H1 (cell line): ENCODE measurements around the gene PLPPR4. TPM values are rescaled to one million over a fixed set of nuclear protein-coding genes. Genes with fewer than 3 reads are reported as not detected.

Source experiments
- CTCF ChIA-PET: fragments of 300-600 bp; sonication (Branson Sonifier 250); formaldehyde crosslinking; loops from one replicate; lab custom pipeline; 2021; ENCODE audit not compliant: partially characterized antibody; lab: Charles Lee
- POLR2A ChIA-PET: fragments of 300-600 bp; sonication (Branson Sonifier 250); formaldehyde crosslinking; loops from one replicate; lab custom pipeline; 2021; ENCODE audit warnings: inconsistent platforms; ENCODE audit not compliant: partially characterized antibody; lab: Charles Lee
- DNase-seq, 2 experiments: peaks; one replicate each; pipeline versions ENCODE4 v3.0.0 to v3.0.0-alpha.2; 2010 to 2022; ENCODE audit warnings: low spot score in 2 of 2, low read depth in 1 of 2, mixed read lengths in 1 of 2
- FAIRE-seq: peaks from 2 replicates; lab custom pipeline; 2011; peaks lifted over from hg19 to GRCh38; lab: Jason Lieb, UNC
- H2AFZ ChIP-seq: 2 replicates; pipeline ENCODE4 v1.8.1; 2012; ENCODE audit warnings: low read length, inconsistent platforms
- H2AK5ac ChIP-seq: 2 replicates; pipeline ENCODE4 v1.6.1; 2013; ENCODE audit warnings: low read depth, low read length
- H2BK120ac ChIP-seq: replicated peaks from 2 replicates; pipeline ENCODE3; 2013; ENCODE audit warnings: low read depth, low read length, inconsistent platforms
- H2BK12ac ChIP-seq: 2 replicates; pipeline ENCODE4 v1.6.1; 2013; ENCODE audit warnings: low read depth, low read length
- H2BK15ac ChIP-seq: 2 replicates; pipeline ENCODE4 v1.6.1; 2013; ENCODE audit warnings: low read length
- H2BK20ac ChIP-seq: 2 replicates; pipeline ENCODE4 v1.6.1; 2013; ENCODE audit warnings: low read length
- H2BK5ac ChIP-seq: 2 replicates; pipeline ENCODE4 v1.6.1; 2013; ENCODE audit warnings: low read depth, low read length
- H3K14ac ChIP-seq: 2 replicates; pipeline ENCODE4 v1.6.1; 2013; ENCODE audit warnings: inconsistent platforms; ENCODE audit not compliant: insufficient read length
- H3K18ac ChIP-seq: 2 replicates; pipeline ENCODE4 v1.6.1; 2013; ENCODE audit warnings: low read length; ENCODE audit errors: extremely low read depth
- H3K23ac ChIP-seq: 2 replicates; pipeline ENCODE4 v1.6.1; 2013; ENCODE audit warnings: inconsistent platforms; ENCODE audit not compliant: insufficient read length
- H3K23me2 ChIP-seq: 2 replicates; pipeline ENCODE4 v1.6.1; 2013; ENCODE audit warnings: low read depth, low read length
- H3K27ac ChIP-seq: 2 replicates; pipeline ENCODE4 v1.6.1; 2011; ENCODE audit warnings: low read depth, low read length, inconsistent platforms
- H3K27me3 ChIP-seq, 4 experiments: replicated peaks in 1 of 4; 1 replicate in 1 of 4; 2 replicates in 3 of 4; pipeline versions ENCODE4 v1.6.1 to v1.8.1; 2011 to 2013; ENCODE audit warnings: low read length in 3 of 4, mild to moderate bottlenecking in 3 of 4, inconsistent platforms in 2 of 4, mixed read lengths in 2 of 4, moderate library complexity in 1 of 4; ENCODE audit not compliant: control insufficient read depth in 3 of 4, insufficient read depth in 3 of 4; ENCODE audit errors: extremely low read depth in 1 of 4
- H3K36me3 ChIP-seq, 4 experiments: 2 replicates each; pipeline versions ENCODE4 v1.6.1 to v1.8.1; 2011 to 2013; ENCODE audit warnings: mild to moderate bottlenecking in 4 of 4, low read length in 3 of 4, moderate library complexity in 2 of 4, control low read depth in 1 of 4, inconsistent platforms in 1 of 4; ENCODE audit not compliant: insufficient read depth in 4 of 4, control insufficient read depth in 2 of 4
- H3K4ac ChIP-seq: replicated peaks from 2 replicates; pipeline ENCODE3; 2013; ENCODE audit warnings: low read length, low read depth, mixed read lengths, inconsistent platforms; ENCODE audit not compliant: insufficient read length
- H3K4me1 ChIP-seq, 4 experiments: replicated peaks in 1 of 4; 1 replicate in 1 of 4; 2 replicates in 3 of 4; pipeline versions ENCODE4 v1.6.1 to v1.8.1; 2011 to 2013; ENCODE audit warnings: low read length in 3 of 4, inconsistent platforms in 2 of 4, mixed read lengths in 1 of 4; ENCODE audit not compliant: insufficient read depth in 4 of 4, control insufficient read depth in 3 of 4
- H3K4me2 ChIP-seq, 2 experiments: 2 replicates each; pipeline versions ENCODE4 v1.6.1 to v1.8.1; 2011 to 2013; ENCODE audit warnings: low read depth in 2 of 2, low read length in 2 of 2, control low read depth in 1 of 2, inconsistent platforms in 1 of 2, mild to moderate bottlenecking in 1 of 2; ENCODE audit not compliant: insufficient read depth in 1 of 2
- H3K4me3 ChIP-seq, 4 experiments: fragments of 200-600, 300-600 bp in 1 of 4; sonication (generic), shearing (Covaris generic), sonication (Bioruptor Twin) in 1 of 4; 2 replicates each; pipeline versions ENCODE4 v1.5.1 to v1.8.1; 2011 to 2016; ENCODE audit warnings: low read length in 4 of 4, low read depth in 3 of 4, control low read depth in 2 of 4, inconsistent platforms in 2 of 4, mild to moderate bottlenecking in 2 of 4, mixed read lengths in 1 of 4, moderate library complexity in 1 of 4; ENCODE audit not compliant: insufficient read depth in 2 of 4; ENCODE audit errors: extremely low read depth in 1 of 4
- H3K56ac ChIP-seq: replicated peaks from 2 replicates; pipeline ENCODE3; 2013; ENCODE audit warnings: low read depth, mild to moderate bottlenecking, mixed read lengths, low read length, inconsistent platforms; ENCODE audit not compliant: insufficient read length
- H3K79me1 ChIP-seq: 2 replicates; pipeline ENCODE4 v1.6.1; 2013; ENCODE audit warnings: low read depth, low read length, control low read depth
- H3K79me2 ChIP-seq, 2 experiments: 2 replicates each; pipeline versions ENCODE4 v1.6.1 to v1.8.1; 2012 to 2013; ENCODE audit warnings: low read length in 2 of 2, mild to moderate bottlenecking in 2 of 2, inconsistent platforms in 1 of 2; ENCODE audit not compliant: insufficient read depth in 2 of 2, control insufficient read depth in 1 of 2
- H3K9ac ChIP-seq, 4 experiments: replicated peaks in 1 of 4; 1 replicate in 1 of 4; 2 replicates in 3 of 4; pipeline versions ENCODE4 v1.6.1 to v1.8.1; 2011 to 2013; ENCODE audit warnings: low read depth in 3 of 4, low read length in 3 of 4, control low read depth in 2 of 4, mild to moderate bottlenecking in 2 of 4, moderate library complexity in 2 of 4, inconsistent platforms in 1 of 4; ENCODE audit errors: extremely low read depth in 1 of 4
- H3K9me3 ChIP-seq, 2 experiments: 2 replicates each; pipeline versions ENCODE4 v1.6.1 to v1.8.1; 2012 to 2013; ENCODE audit warnings: mild to moderate bottlenecking in 2 of 2, moderate library complexity in 2 of 2, control low read depth in 1 of 2, inconsistent platforms in 1 of 2, low read depth in 1 of 2, low read length in 1 of 2, mixed read lengths in 1 of 2; ENCODE audit not compliant: insufficient read depth in 2 of 2
- H4K20me1 ChIP-seq, 2 experiments: replicated peaks in 1 of 2; 2 replicates each; pipeline versions ENCODE3 to v1.8.1; 2011 to 2013; ENCODE audit warnings: inconsistent platforms in 2 of 2, low read length in 2 of 2, mild to moderate bottlenecking in 1 of 2; ENCODE audit not compliant: insufficient read depth in 2 of 2, control insufficient read depth in 1 of 2
- H4K5ac ChIP-seq: 2 replicates; pipeline ENCODE4 v1.6.1; 2013; ENCODE audit warnings: low read length, low read depth, mixed read lengths, inconsistent platforms; ENCODE audit not compliant: insufficient read length
- H4K8ac ChIP-seq: 2 replicates; pipeline ENCODE4 v1.8.0; 2013; ENCODE audit warnings: mild to moderate bottlenecking, moderate library complexity, low read length, inconsistent platforms; ENCODE audit not compliant: insufficient read depth; ENCODE audit errors: extremely low read depth
- H4K91ac ChIP-seq: replicated peaks from 2 replicates; pipeline ENCODE3; 2013; ENCODE audit warnings: low read length, mixed read lengths, inconsistent platforms; ENCODE audit not compliant: insufficient read length
- BCL11A ChIP-seq, 2 experiments: IDR thresholded peaks; one replicate each; pipeline ENCODE4 v1.6.1; 2011; ENCODE audit warnings: low read depth in 2 of 2, low read length in 2 of 2, mild to moderate bottlenecking in 2 of 2
- CBX5 ChIP-seq: fragments of 300-800, 300-1000 bp; sonication (generic); IDR thresholded peaks from 2 replicates; pipeline ENCODE4 v1.7.1; 2016; ENCODE audit warnings: antibody characterized with exemption, low read length, low read depth
- CHD1 ChIP-seq: IDR thresholded peaks from 2 replicates; pipeline ENCODE4 v1.6.1; 2012; ENCODE audit warnings: low read depth, low read length, improper control_type of control experiment
- CREB1 ChIP-seq: IDR thresholded peaks from 2 replicates; pipeline ENCODE4 v1.6.1; 2012; ENCODE audit warnings: inconsistent platforms
- HDAC6 ChIP-seq: IDR thresholded peaks from one replicate; pipeline ENCODE4 v1.7.1; 2012; ENCODE audit warnings: low read depth, mild to moderate bottlenecking, inconsistent platforms, low read length, moderate library complexity
- JUN ChIP-seq: IDR thresholded peaks from 2 replicates; pipeline ENCODE4 v1.6.1; 2011; ENCODE audit warnings: low read depth, mild to moderate bottlenecking, improper control_type of control experiment, low read length
- NRF1 ChIP-seq: IDR thresholded peaks from 2 replicates; pipeline ENCODE4 v1.6.1; 2011; ENCODE audit warnings: mild to moderate bottlenecking, low read depth, low read length, improper control_type of control experiment
- POLR2AphosphoS5 ChIP-seq: IDR thresholded peaks from 2 replicates; pipeline ENCODE4 v1.6.1; 2011; ENCODE audit warnings: low read depth, low read length
- POU5F1 ChIP-seq: IDR thresholded peaks from 2 replicates; pipeline ENCODE4 v1.6.1; 2011; ENCODE audit warnings: low read depth, mild to moderate bottlenecking, low read length, moderate library complexity
- RAD21 ChIP-seq, 2 experiments: IDR thresholded peaks in 1 of 2; conservative IDR thresholded peaks in 1 of 2; 2 replicates each; pipeline ENCODE4 v1.6.1; 2011; ENCODE audit warnings: low read depth in 2 of 2, low read length in 2 of 2, improper control_type of control experiment in 1 of 2, inconsistent platforms in 1 of 2, mild to moderate bottlenecking in 1 of 2, moderate library complexity in 1 of 2
- RFX5 ChIP-seq: IDR thresholded peaks from 2 replicates; pipeline ENCODE4 v1.6.1; 2011; ENCODE audit warnings: low read depth, low read length, improper control_type of control experiment, borderline replicate concordance
- SAP30 ChIP-seq: fragments of 300-600 bp; sonication (generic); IDR thresholded peaks from 2 replicates; pipeline ENCODE4 v1.7.1; 2012; ENCODE audit warnings: low read length, moderate library complexity, mild to moderate bottlenecking, inconsistent platforms; ENCODE audit not compliant: insufficient read depth, insufficient replicate concordance
- SIX5 ChIP-seq: IDR thresholded peaks from 2 replicates; pipeline ENCODE4 v1.6.1; 2011; ENCODE audit warnings: mild to moderate bottlenecking, low read depth, low read length
- TEAD4 ChIP-seq: IDR thresholded peaks from 2 replicates; pipeline ENCODE4 v1.6.1; 2012; ENCODE audit warnings: low read depth, low read length, inconsistent platforms, mixed read lengths
- polyA plus RNA-seq, 7 experiments: library from polyadenylated mRNA; depleted of rRNA in 3 of 7; stranded (reverse) in 5 of 7; unstranded in 2 of 7; fragments of >200 nt in 5 of 7; fragments of 200-250 nt in 2 of 7; gene quantifications; 1 replicate in 5 of 7; 2 replicates in 1 of 7; 4 replicates in 1 of 7; pipeline versions ENCODE4 v1.2.1 to v1.2.3, GENCODE V29; 2011 to 2013; ENCODE audit warnings: missing spikeins in 2 of 7, mixed read lengths in 2 of 7
- total RNA-seq: library from RNA; stranded (reverse); fragmentation: NEBNext Ultra II Directional; extraction: Animal tissue kit (Norgen Biotek cat#: 25700); gene quantifications from 2 replicates; pipeline ENCODE4 v1.2.1, GENCODE V29; 2021
- TF ChIP-seq, protein P1 (sequence below): IDR thresholded peaks from 2 replicates; pipeline ENCODE4 v1.6.1; 2011; ENCODE audit warnings: low read length, improper control_type of control experiment

PLPPR4 gene
- total and polyA plus RNA-seq, 2 of the 8 experiments (the other 6 are each of a cell fraction or from before 2014, with no cell fraction given), result 0.74 to 2.2 TPM

- H3K4ac ChIP-seq, result no peak overlapping the region
- no peak overlapping the region for H2BK20ac ChIP-seq
- peaks cover 0 to 1% (median 0%) of the 10 kb centered on the region in 4 experiments; a peak in 1 of 7 replicates for H3K27me3 ChIP-seq
- CTCF ChIA-PET, result interaction anchor here (0.8 kb wide), 1 partner anchor 28 kb away, joined by 3 read pairs; no protein-coding TSS in a partner anchor
- no peak overlapping the region for H3K18ac ChIP-seq
- no peak overlapping the region for H3K27ac ChIP-seq
- no peak overlapping the region for H2BK15ac ChIP-seq
- H3K56ac ChIP-seq, result no peak overlapping the region
- H4K8ac ChIP-seq, result no peak overlapping the region
- no peaks in the 10 kb centered on the region for H3K4me1 ChIP-seq
- no peak overlapping the region for H2AK5ac ChIP-seq
- H3K36me3 ChIP-seq, result no peaks in the 10 kb centered on the region
- H3K79me2 ChIP-seq, result no peaks in the 10 kb centered on the region
- no peak overlapping the region for H3K9ac ChIP-seq
- no peaks in the 10 kb centered on the region for H4K20me1 ChIP-seq
- no peak overlapping the region for H2BK5ac ChIP-seq
- no peaks in the 10 kb centered on the region for H3K9me3 ChIP-seq
- no peak overlapping the region for H2AFZ ChIP-seq
- H2BK12ac ChIP-seq, result no peak overlapping the region
- no peak for FAIRE-seq
- no peak overlapping the region for H4K5ac ChIP-seq
- H3K14ac ChIP-seq, result no peak overlapping the region
- no peak overlapping the region for H3K23ac ChIP-seq
- H4K91ac ChIP-seq, result no peak overlapping the region
- no peak overlapping the region for H3K4me3 ChIP-seq
- no peak overlapping the region for H2BK120ac ChIP-seq
- POLR2A ChIA-PET, result no interaction called here
- no peak overlapping the region for H3K4me2 ChIP-seq
- no peaks in the 10 kb centered on the region for H3K79me1 ChIP-seq
- no peak for DNase-seq
- no peaks in the 10 kb centered on the region for H3K23me2 ChIP-seq
- TF ChIP-seq BCL11A (IDR thresholded peaks at IDR 0.05; ENCODE audit: low read depth in 2 of 2, low read length in 2 of 2) (no peak), HDAC6 (no peak), CREB1 (no peak), POU5F1 (no peak), RAD21 (IDR thresholded peaks at IDR 0.05 in 1 of 2, conservative IDR thresholded peaks at IDR 0.05 in 1 of 2; ENCODE audit: low read depth in 2 of 2, low read length in 2 of 2) (no peak), RFX5 (no peak), TEAD4 (no peak), POLR2AphosphoS5 (no peak), CBX5 (no peak), SIX5 (no peak), SAP30 (no peak), NRF1 (no peak), CHD1 (no peak), JUN (no peak)
- TF ChIP-seq, protein P1, sequence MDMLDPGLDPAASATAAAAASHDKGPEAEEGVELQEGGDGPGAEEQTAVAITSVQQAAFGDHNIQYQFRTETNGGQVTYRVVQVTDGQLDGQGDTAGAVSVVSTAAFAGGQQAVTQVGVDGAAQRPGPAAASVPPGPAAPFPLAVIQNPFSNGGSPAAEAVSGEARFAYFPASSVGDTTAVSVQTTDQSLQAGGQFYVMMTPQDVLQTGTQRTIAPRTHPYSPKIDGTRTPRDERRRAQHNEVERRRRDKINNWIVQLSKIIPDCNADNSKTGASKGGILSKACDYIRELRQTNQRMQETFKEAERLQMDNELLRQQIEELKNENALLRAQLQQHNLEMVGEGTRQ, result no peak
Observed at GRCh38 chr1:99281105-99281504, 16.8 kb downstream of the PLPPR4 start.
